IPS-18a (cell line): ENCODE measurements around the gene DCAF10.

Experiments used
- H3K27ac ChIP-seq: one replicate; pipeline ENCODE4 v1.5.1; 2013; ENCODE audit warnings: low read length
- H3K27me3 ChIP-seq: one replicate; pipeline ENCODE4 v1.6.1; 2013; ENCODE audit warnings: mild to moderate bottlenecking, low read length; ENCODE audit not compliant: control insufficient read depth, insufficient read depth
- H3K36me3 ChIP-seq: one replicate; pipeline ENCODE4 v1.6.1; 2013; ENCODE audit warnings: low read depth, low read length; ENCODE audit not compliant: control insufficient read depth
- H3K4me1 ChIP-seq: one replicate; pipeline ENCODE4 v1.6.1; 2013; ENCODE audit warnings: low read depth, low read length; ENCODE audit not compliant: control insufficient read depth
- H3K4me3 ChIP-seq: one replicate; pipeline ENCODE4 v1.5.1; 2013; ENCODE audit warnings: low read length
- H3K9ac ChIP-seq: one replicate; pipeline ENCODE4 v1.6.1; 2013; ENCODE audit warnings: mild to moderate bottlenecking, low read length, moderate library complexity
- H3K9me3 ChIP-seq: one replicate; pipeline ENCODE4 v1.6.1; 2013; ENCODE audit warnings: low read depth, low read length; ENCODE audit not compliant: control insufficient read depth

The DCAF10 gene

DNA sequence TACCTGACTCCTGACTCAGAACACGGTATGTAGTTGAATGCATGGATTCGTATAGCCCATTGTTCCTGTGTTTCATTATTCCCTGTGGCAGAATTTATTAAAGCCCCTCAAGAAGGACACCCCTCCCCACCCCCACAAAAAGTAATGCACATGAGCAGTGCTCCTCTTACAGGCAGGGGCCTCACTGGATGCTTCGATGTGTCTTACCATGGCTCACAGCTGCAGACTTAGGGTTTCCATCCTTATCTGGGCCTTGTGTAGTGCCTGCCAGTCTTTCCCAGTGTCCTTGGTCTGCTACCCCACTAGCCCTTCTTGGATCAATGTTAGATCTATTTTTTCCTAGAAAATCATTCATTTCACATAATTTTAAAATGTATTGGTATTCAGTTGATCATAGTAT lies 30.6 kb upstream of the DCAF10 start:
- Histone ChIP-seq H3K9me3 (no peaks in the 10 kb centered on the region), H3K27ac (no peak overlapping the region), H3K4me1 (no peaks in the 10 kb centered on the region), H3K4me3 (no peak overlapping the region), H3K9ac (no peak overlapping the region), H3K27me3 (no peaks in the 10 kb centered on the region), H3K36me3 (peaks cover 8% of the 10 kb centered on the region)

DNA sequence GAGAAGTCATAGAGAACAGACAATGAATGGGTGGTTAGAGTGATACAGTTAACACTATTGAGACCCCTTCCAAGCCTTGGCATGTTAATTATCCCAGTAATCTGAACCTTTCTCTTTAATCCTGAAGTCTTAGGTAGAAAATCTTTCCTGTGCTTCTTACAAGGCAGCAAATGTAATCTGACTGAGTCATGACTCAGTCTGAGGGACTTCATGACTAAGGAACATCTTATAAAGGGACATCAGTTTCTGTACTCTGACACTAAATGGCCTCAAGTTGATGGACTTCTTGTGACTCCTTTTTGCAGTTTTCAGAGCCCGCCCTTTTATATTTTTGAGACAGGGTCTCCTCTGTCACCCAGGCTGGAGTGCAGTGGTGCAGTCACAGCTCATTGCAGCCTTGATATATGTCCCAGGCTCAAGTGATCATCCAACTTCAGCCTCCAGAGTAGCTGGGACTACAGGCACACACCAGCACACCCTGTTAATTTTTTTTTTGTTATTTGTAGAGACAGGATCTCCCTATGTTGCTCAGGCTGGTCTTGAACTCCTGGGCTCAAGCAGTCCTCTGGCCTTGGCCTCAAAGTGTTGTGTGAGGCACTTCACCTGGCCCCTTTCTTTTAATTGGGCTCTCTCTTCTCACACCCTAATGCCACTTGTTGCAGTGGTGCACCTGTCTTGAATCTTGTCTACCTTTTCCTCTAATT lies 25.2 kb upstream of the DCAF10 start:
- Histone ChIP-seq H3K27ac (no peak overlapping the region), H3K9ac (no peak overlapping the region), H3K4me3 (no peak overlapping the region), H3K36me3 (peaks cover 43% of the 10 kb centered on the region), H3K4me1 (no peaks in the 10 kb centered on the region), H3K27me3 (no peaks in the 10 kb centered on the region), H3K9me3 (no peaks in the 10 kb centered on the region)

DNA sequence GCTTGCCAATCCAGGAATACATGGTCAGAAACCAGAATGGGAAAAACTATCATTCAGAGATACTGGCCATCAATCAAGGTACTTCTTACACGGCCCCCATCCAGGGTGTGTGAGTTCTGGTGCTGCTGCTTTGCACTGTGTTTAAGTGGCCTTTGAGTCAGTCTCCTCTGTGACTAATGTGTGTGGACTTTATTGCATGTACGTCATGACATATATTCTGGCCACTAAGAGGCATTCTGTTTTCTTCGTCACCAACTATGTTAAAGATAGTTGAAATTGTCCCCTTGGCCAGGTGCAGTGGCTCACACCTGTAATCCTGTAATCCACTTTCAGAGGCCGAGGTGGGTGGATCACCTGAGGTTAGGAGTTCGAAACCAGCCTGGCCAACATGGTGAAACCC lies 24.3 kb upstream of the DCAF10 start:
- no peak overlapping the region for H3K4me3 ChIP-seq
- no peaks in the 10 kb centered on the region for H3K4me1 ChIP-seq
- no peak overlapping the region for H3K27ac ChIP-seq
- no peak overlapping the region for H3K9ac ChIP-seq
- H3K36me3 ChIP-seq: peaks cover 49% of the 10 kb centered on the region
- no peaks in the 10 kb centered on the region for H3K9me3 ChIP-seq
- H3K27me3 ChIP-seq: no peaks in the 10 kb centered on the region

DNA sequence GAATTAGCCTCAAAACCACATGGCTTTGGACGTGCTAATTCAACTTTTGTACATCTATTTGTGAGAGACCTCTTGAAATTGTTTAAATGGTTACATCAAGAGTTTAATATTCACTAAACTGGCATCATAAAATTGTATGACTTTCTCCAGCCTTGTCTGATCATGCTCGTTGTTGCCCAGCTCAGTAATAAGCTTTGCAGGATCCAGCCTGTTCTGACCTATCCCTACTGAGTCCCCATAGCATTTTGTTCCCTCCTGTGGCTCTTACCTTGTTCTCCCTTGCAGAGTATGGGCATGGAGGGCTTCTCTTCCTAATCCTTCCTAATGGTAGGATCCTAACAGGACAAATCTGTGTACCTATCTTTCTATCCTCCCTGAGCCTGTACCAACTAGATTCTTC lies 22.1 kb upstream of the DCAF10 start:
- Histone ChIP-seq H3K27me3 (no peaks in the 10 kb centered on the region), H3K9me3 (no peaks in the 10 kb centered on the region), H3K27ac (no peak overlapping the region), H3K9ac (no peak overlapping the region), H3K4me3 (no peak overlapping the region), H3K36me3 (peaks cover 65% of the 10 kb centered on the region), H3K4me1 (no peaks in the 10 kb centered on the region)

DNA sequence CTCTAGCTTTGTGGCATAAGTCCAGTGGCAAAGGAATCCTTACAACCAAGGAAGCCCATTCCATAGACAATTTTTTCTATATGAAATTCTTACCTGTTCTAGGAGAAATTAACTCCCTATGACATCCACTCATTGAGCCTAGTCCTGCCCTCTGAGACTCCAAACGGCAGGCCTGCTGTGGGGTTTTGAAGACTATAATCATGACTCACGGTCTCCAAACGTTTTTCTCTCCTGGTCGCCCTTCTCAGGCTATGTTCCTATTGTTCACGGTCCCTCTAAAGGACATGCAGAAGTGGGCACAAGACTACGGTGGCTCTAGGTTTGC lies 16.3 kb upstream of the DCAF10 start:
- H3K27ac ChIP-seq: peak overlapping the region; percentile 36
- H3K4me3 ChIP-seq: peak overlapping the region; percentile 95
- peak overlapping the region; percentile 65 for H3K9ac ChIP-seq
- no peaks in the 10 kb centered on the region for H3K27me3 ChIP-seq
- H3K36me3 ChIP-seq: peaks cover 41% of the 10 kb centered on the region
- peaks cover 6% of the 10 kb centered on the region for H3K4me1 ChIP-seq
- H3K9me3 ChIP-seq: no peaks in the 10 kb centered on the region

DNA sequence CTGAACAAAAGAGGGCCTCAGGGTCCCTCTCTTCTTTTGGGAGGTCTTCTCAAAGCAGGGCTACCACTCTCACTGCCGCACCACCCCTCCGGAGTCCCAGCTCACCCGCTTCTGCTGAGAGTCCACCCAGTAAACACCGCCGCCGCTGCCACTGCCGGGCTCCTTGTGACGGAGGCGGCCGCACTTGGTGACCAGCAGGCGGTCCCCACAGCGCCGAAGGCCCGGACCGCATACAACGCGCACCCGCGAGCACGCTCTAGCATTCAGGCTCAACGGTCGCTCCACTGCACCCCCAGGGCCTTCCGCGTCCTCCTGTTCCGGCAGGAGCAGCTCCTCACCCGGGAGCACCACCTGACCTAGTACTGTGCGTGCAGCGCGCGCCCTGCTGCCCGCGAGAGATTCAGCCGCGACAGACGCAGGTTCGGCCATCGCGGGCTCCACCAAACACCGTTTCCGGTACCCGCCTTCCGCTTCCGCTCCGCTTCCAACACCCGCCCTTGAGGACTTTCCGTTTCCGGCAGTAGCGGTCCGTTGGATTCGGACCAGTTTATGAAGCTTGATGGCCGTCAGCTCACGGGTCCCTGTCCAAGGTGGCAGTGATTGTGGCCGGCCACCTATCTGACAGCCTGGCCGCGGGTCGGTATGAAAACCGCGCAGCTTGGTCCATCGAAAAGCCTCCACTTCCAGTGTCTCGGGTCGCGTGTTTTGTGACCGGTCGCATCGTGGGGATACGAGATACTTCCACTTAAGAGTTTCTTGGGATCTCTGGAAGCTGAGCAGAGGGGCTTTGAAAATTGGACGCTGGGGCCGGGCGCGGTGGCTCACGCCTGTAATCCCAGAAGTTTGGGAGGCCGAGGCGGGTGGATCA lies 15.7 kb upstream of the DCAF10 start, which contains the start of gene EXOSC3:
EXOSC3 (minus strand) TSS at position 449 of the 868 bp plus-strand sequence; CDS start at position 429, 20 bp downstream.
- H3K27me3 ChIP-seq: no peaks in the 10 kb centered on the region
- H3K9ac ChIP-seq: peak within 1 kb of the TSS; percentile 65
- H3K9me3 ChIP-seq: no peaks in the 10 kb centered on the region
- H3K27ac ChIP-seq: peak within 1 kb of the TSS; percentile 36
- peak within 1 kb of the TSS; percentile 95 for H3K4me3 ChIP-seq
- peaks cover 6% of the 10 kb centered on the region for H3K4me1 ChIP-seq
- H3K36me3 ChIP-seq: peaks cover 35% of the 10 kb centered on the region

DNA sequence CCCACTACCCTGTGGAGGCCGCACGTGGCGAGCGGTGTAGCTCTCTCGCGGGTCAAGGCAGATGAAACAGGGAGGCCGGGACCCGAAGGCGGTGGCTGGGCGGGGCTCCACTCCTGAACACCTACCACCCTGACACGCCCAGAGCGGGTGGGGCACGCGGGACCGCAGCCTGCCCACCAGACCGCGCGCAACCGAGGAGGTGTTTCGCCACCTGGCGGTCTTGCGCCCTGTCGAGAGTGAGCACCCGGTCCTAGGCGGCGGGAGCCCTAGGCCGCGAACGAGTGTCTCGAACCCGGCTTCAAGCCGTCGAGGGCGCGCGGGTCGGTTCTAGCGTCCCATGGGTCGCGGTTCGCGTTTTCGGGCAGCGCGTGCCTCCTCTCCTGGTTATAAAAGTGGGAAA lies 13.5 kb upstream of the DCAF10 start:
- Histone ChIP-seq H3K36me3 (peaks cover 13% of the 10 kb centered on the region), H3K27ac (no peak overlapping the region)

DNA sequence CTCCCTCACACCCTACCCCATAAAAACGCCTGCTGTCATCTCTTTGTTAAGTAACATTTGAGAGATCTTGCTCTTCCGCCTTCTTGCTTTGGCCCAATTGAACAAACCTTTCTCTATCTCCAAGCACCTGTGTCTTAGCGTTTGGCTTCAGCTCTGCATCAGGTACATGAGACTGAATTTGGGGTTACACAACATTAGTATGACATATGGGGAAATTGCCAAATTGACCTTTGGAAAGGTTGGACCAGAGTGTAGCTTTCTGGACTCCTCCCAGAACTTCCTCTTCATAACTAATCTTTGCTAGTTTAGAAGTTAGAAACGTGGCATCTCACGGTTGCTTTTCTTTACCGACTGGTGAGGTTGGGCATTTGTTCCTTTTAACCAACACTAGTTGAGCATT lies 12.3 kb upstream of the DCAF10 start:
- Histone ChIP-seq H3K9ac (no peak overlapping the region), H3K27ac (no peak overlapping the region), H3K27me3 (no peaks in the 10 kb centered on the region)

More for the DNA sequence above, 13.5 kb upstream of the DCAF10 start:
- peaks cover 6% of the 10 kb centered on the region for H3K4me1 ChIP-seq
- no peaks in the 10 kb centered on the region for H3K27me3 ChIP-seq
- H3K4me3 ChIP-seq: no peak overlapping the region
- no peaks in the 10 kb centered on the region for H3K9me3 ChIP-seq
- H3K9ac ChIP-seq: no peak overlapping the region

DNA sequence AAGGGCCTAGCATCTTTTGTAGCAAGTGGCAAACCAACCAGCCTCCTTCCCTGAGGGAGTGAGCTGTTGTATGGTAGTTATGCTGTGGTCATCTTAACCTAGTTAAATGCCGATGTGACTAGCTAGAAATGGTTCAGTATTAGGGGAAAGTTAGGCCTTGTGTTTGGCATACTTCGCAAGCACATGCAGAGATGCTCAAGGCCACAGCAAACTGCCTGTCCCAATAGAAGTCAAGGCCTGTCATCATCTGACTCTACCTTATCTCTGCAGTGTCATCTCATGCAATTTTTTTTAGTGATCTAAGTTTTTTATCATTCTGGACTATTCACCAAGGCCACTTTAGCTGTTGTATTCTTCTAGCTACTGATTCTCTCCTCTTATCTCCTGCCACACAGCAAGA lies 10.5 kb upstream of the DCAF10 start:
- no peaks in the 10 kb centered on the region for H3K36me3 ChIP-seq
- H3K27me3 ChIP-seq: no peaks in the 10 kb centered on the region
- no peak overlapping the region for H3K9ac ChIP-seq

More for the DNA sequence above, 12.3 kb upstream of the DCAF10 start:
- Histone ChIP-seq H3K4me3 (no peak overlapping the region), H3K9me3 (no peaks in the 10 kb centered on the region), H3K4me1 (peaks cover 6% of the 10 kb centered on the region), H3K36me3 (peaks cover under 1% of the 10 kb centered on the region)

DNA sequence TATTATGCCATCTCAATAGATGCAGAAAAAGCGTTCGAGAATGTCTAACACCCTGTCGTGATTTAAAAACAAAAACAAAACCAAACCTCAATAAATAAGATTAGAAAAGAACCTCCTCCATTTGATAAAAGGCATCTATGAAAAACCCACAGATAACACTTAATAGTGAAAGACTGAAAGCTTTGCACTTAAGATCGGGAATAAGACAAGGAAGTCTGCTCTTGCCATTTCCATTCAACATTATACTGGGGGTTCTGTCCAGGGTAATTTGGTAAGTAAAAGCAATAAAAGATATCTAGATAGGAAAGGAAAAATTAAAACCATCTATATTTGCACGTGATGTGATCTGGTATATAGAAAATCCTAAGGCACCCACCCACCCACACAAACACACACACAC lies 8.5 kb upstream of the DCAF10 start:
- Histone ChIP-seq H3K27me3 (peaks cover 4% of the 10 kb centered on the region), H3K9me3 (no peaks in the 10 kb centered on the region), H3K9ac (no peak overlapping the region), H3K4me3 (no peak overlapping the region), H3K27ac (no peak overlapping the region), H3K4me1 (no peaks in the 10 kb centered on the region), H3K36me3 (no peaks in the 10 kb centered on the region)

More for the DNA sequence above, 10.5 kb upstream of the DCAF10 start:
- Histone ChIP-seq H3K4me1 (no peaks in the 10 kb centered on the region), H3K27ac (no peak overlapping the region), H3K9me3 (no peaks in the 10 kb centered on the region), H3K4me3 (no peak overlapping the region)

DNA sequence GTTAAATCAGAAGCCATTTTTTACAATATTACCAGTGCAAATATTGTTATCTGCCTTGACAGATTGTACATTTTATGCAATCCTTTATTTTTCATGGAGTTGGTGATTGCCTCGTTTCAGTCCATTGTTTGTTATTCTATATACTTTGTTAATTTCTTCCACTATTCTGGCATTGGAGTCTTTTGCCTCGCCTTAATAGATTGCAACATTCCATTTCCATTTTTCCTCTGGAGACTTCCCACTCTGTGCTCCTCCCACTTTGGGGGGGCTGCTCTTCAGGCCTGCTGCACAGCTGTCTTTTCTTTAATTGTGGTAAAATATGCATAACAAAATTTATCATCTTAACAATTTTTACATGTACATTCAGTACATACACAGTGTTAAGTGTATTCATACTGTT lies 4.4 kb upstream of the DCAF10 start:
- peaks cover 4% of the 10 kb centered on the region for H3K27me3 ChIP-seq
- no peaks in the 10 kb centered on the region for H3K36me3 ChIP-seq
- H3K9ac ChIP-seq: no peak overlapping the region
- H3K27ac ChIP-seq: no peak overlapping the region
- H3K9me3 ChIP-seq: no peaks in the 10 kb centered on the region
- peaks cover 4% of the 10 kb centered on the region for H3K4me1 ChIP-seq
- H3K4me3 ChIP-seq: no peak overlapping the region
